Left renal cortex interstitium (tissue), 4 donors: ENCODE data around the gene RGS9. TPM values are rescaled to one million over a fixed set of nuclear protein-coding genes. Genes with fewer than 3 reads are reported as not detected.
"Not testable (repeated sequence)": the region's sequence is repeated elsewhere in the genome, so short reads cannot be mapped to it uniquely, and the experiment has no call there.

Source experiments
- DNase-seq, 4 donors: peaks; one replicate each; pipeline ENCODE4 v3.0.0-alpha.2; 2013; ENCODE audit warnings: low read depth in 4 of 4, low spot score in 2 of 4, missing footprints in 1 of 4
- polyA plus RNA-seq, 4 donors: library from polyadenylated mRNA; unstranded; fragments of 120-200 nt; gene quantifications; one replicate each; pipeline ENCODE4 v1.2.1, GENCODE V29; 2013; ENCODE audit not compliant: insufficient read length in 4 of 4

Gene RGS9
- polyA plus RNA-seq, 4 donors: 12.2 to 16.2 (median 14.6) TPM

GRCh38 chr17:65177901-65178300, 40.7 kb downstream of the RGS9 start:
- DNase-seq: no peak

- DNase-seq: not testable (repeated sequence)
Measured at GRCh38 chr17:65180276-65180675, 43.1 kb downstream of the RGS9 start.

GRCh38 chr17:65180752-65181236, 43.6 kb downstream of the RGS9 start:
- DNase-seq: not testable (repeated sequence)

GRCh38 chr17:65181237-65182061, 44.3 kb downstream of the RGS9 start:
- no peak for DNase-seq

GRCh38 chr17:65182233-65182632, 45.1 kb downstream of the RGS9 start:
- no peak for DNase-seq

- DNase-seq: no peak
Measured at GRCh38 chr17:65183736-65184135, 46.6 kb downstream of the RGS9 start.

GRCh38 chr17:65184235-65184959, 47.2 kb downstream of the RGS9 start:
- DNase-seq: no peak

- DNase-seq: no peak
Measured at GRCh38 chr17:65185062-65185461, 47.9 kb downstream of the RGS9 start.

GRCh38 chr17:65185668-65186382, 48.7 kb downstream of the RGS9 start:
- no peak for DNase-seq

- DNase-seq: no peak
Measured at GRCh38 chr17:65190467-65191097, 53.4 kb downstream of the RGS9 start.

GRCh38 chr17:65191811-65192740, 54.9 kb downstream of the RGS9 start:
- no peak for DNase-seq

- no peak for DNase-seq
Measured at GRCh38 chr17:65193305-65193704, 56.1 kb downstream of the RGS9 start.

GRCh38 chr17:65193716-65194293, 56.6 kb downstream of the RGS9 start:
- no peak for DNase-seq

- no peak for DNase-seq
Measured at GRCh38 chr17:65194670-65195334, 57.6 kb downstream of the RGS9 start.

- DNase-seq: no peak
Measured at GRCh38 chr17:65195716-65196115, 58.5 kb downstream of the RGS9 start.

- DNase-seq: no peak
Measured at GRCh38 chr17:65196617-65197016, 59.4 kb downstream of the RGS9 start.

GRCh38 chr17:65197201-65197600, 60.0 kb downstream of the RGS9 start:
- no peak for DNase-seq

- peak; percentile 15 to 53 (median 34) for DNase-seq
Measured at GRCh38 chr17:65198653-65199382, 61.6 kb downstream of the RGS9 start.
